ENCODE measurements around the gene PRKCG.

The PRKCG gene

GRCh38 chr19:53953383-53953782 is 71.4 kb downstream of the PRKCG start:
- H4K20me1 ChIP-seq (ENCODE audit: insufficient read depth, low read length): no peaks in the 10 kb centered on the region
- no peak overlapping the region for H3K9ac ChIP-seq (ENCODE audit: low read depth, low read length)
- H3K4me1 ChIP-seq (ENCODE audit: insufficient read depth, low read length): no peaks in the 10 kb centered on the region
- no peak overlapping the region for H3K27ac ChIP-seq (ENCODE audit: low read length)
- no peaks in the 10 kb centered on the region for H3K36me3 ChIP-seq (ENCODE audit: insufficient read depth, low read length)
- no peak for ATAC-seq (ENCODE audit: insufficient read depth, low read depth)
- no peak for DNase-seq
- no peak overlapping the region for H2AFZ ChIP-seq (ENCODE audit: low read depth, low read length)
- TF ChIP-seq EZH2 (IDR thresholded peaks at IDR 0.05; ENCODE audit: borderline replicate concordance, low read depth, low read length, severe bottlenecking) (no peak), CTCF (IDR thresholded peaks at IDR 0.05; ENCODE audit: borderline replicate concordance, extremely low read depth, low read length, poor library complexity, severe bottlenecking) (no peak)
- no peaks in the 10 kb centered on the region for H3K79me2 ChIP-seq (ENCODE audit: insufficient read depth, low read length)
- H3K4me2 ChIP-seq (ENCODE audit: insufficient read depth, low read length): no peak overlapping the region
- no peaks in the 10 kb centered on the region for H3K27me3 ChIP-seq (ENCODE audit: insufficient read depth, low read length, poor library complexity)
- H3K4me3 ChIP-seq (ENCODE audit: low read depth in 1 of 2, low read length in 2 of 2): no peak overlapping the region
- no peaks in the 10 kb centered on the region for H3K9me3 ChIP-seq (ENCODE audit: insufficient read depth, low read length, severe bottlenecking)
